Measurements from ENCODE around the gene CD58. TPM values are rescaled to one million over a fixed set of nuclear protein-coding genes. Genes with fewer than 3 reads are reported as not detected.
A peak's percentile ranks its signal among the peaks of the same experiment; 100 is the strongest.
"Not testable (repeated sequence)": the region's sequence is repeated elsewhere in the genome, so short reads cannot be mapped to it uniquely, and the experiment has no call there.

Gene CD58, protein sequence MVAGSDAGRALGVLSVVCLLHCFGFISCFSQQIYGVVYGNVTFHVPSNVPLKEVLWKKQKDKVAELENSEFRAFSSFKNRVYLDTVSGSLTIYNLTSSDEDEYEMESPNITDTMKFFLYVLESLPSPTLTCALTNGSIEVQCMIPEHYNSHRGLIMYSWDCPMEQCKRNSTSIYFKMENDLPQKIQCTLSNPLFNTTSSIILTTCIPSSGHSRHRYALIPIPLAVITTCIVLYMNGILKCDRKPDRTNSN
- 10 to 100 TPM; 14.3 to 32.4 (median 24.8) TPM for total RNA-seq

DNA sequence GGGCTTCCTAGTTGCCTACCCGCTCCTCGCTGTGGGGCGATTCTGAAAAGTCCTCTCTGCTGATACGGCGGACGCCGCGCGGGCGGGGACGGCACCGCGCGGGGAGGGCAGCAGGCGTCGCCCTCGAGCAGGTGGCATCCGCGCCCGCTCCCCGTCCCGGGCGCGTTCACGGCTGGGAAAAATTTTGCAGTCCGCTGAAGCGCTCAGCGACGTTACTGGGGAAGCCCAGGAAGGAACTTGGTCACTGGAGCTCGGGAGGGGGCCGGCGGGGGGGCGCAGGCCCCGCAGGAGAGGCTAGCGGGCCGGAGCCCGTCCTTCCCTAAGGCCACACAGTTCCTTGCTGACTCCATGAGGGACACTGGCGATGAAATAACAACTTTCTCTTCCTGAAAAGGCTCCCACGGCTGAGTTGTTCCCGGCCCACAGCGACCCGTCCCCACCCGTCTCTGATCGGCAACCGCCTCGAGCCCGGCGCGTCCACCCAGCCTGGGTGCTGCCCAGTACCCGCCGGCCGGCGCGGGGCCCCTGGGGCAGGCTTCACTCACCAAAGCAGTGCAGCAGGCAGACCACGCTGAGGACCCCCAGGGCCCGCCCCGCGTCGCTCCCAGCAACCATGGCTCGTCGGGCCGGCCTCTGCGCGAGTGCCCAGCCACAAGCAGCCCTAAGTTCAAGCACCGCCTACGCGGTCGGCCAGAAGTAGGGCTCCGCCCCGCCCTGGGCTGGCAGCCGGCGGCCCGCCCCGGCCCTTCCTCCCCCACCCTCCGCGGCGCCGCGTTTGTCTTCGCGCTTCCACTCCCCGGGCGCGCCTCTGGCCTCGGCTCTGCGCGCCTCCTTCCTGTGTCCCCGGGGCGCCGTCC, at the start of gene CD58:
CD58 (minus strand) TSS at position 669 of the 857 bp plus-strand sequence; CDS start at position 615, 54 bp downstream.
- no peak for TF ChIP-seq EP300 (IDR thresholded peaks at IDR 0.05)
- TF ChIP-seq POLR2AphosphoS5 (IDR thresholded peaks at IDR 0.05) = peak; percentile 80
- TF ChIP-seq, protein P1, sequence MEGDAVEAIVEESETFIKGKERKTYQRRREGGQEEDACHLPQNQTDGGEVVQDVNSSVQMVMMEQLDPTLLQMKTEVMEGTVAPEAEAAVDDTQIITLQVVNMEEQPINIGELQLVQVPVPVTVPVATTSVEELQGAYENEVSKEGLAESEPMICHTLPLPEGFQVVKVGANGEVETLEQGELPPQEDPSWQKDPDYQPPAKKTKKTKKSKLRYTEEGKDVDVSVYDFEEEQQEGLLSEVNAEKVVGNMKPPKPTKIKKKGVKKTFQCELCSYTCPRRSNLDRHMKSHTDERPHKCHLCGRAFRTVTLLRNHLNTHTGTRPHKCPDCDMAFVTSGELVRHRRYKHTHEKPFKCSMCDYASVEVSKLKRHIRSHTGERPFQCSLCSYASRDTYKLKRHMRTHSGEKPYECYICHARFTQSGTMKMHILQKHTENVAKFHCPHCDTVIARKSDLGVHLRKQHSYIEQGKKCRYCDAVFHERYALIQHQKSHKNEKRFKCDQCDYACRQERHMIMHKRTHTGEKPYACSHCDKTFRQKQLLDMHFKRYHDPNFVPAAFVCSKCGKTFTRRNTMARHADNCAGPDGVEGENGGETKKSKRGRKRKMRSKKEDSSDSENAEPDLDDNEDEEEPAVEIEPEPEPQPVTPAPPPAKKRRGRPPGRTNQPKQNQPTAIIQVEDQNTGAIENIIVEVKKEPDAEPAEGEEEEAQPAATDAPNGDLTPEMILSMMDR (IDR thresholded peaks at IDR 0.05) = peak; percentile 71 to 81 (median 76)
- TF ChIP-seq POLR2A (IDR thresholded peaks at IDR 0.05) = peak; percentile 75 to 83
- Histone ChIP-seq H3K4me3 (peak within 1 kb of the TSS; percentile 64 to 95), H3K27me3 (no peaks in the 10 kb centered on the region), H3K4me1 (peaks cover 0 to 38% (median 8%) of the 10 kb centered on the region in 3 donors), H3K27ac (peak within 1 kb of the TSS; percentile 87 to 99 (median 98)), H3K9me3 (no peaks in the 10 kb centered on the region), H3K36me3 (no peaks in the 10 kb centered on the region)
- 0 to 2% methylated on average over 1 to 21 of the region's 90 CpGs for WGBS, 2 donors (ENCODE audit: low coverage in 1 of 2)
- peak; percentile 94 for ATAC-seq

DNA sequence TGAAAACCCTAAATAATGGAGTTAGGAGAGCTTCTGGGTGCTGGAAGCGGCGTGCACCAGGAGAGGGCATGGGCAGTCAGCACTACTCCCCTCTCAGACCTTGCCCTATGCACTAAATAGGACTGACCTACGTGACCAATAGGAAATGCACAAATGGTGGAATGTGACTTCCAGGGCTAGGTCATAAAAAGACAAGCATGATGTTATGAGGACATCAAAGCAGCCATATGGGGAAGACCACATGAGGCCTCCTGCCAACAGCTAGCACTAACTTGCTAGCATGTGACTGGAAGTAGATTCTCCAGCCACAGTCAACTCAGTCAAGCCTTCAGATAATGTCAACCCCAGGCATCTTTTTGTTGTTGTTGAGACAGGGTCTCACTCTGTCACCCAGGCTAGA, 49.6 kb upstream of the CD58 start:
- WGBS, 2 donors (ENCODE audit: low coverage in 1 of 2) = no CpG with 5 or more reads among the region's 3 CpGs
- not testable (repeated sequence) for H3K27ac ChIP-seq, H3K4me1 ChIP-seq, H3K4me3 ChIP-seq, H3K36me3 ChIP-seq, H3K9me3 ChIP-seq, H3K27me3 ChIP-seq, ATAC-seq

DNA sequence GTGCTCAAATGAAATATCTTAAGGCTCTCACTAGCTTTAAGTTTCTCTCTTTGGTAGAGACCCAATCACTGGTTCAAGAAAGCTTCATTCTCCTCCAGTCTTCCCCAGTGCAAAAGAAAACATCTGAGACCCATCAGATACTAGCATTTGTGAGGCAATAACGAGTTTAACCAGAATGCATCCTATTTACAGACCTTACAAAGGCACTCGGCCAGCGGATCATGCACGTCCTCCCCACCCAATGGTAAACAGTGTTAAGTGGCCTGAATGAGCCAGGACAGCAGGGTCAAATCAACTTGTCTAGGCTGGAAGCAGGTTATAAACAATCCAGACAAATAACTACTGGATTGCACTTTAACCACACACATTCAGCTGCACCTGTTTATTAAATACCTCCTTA, 48.3 kb upstream of the CD58 start:
- H3K27me3 ChIP-seq, H3K36me3 ChIP-seq, H3K4me1 ChIP-seq, ATAC-seq, H3K4me3 ChIP-seq, H3K27ac ChIP-seq, H3K9me3 ChIP-seq: not testable (repeated sequence)
- 33 to 50% methylated on average over 1 to 4 of the region's 4 CpGs for WGBS, 2 donors (ENCODE audit: low coverage in 1 of 2)

DNA sequence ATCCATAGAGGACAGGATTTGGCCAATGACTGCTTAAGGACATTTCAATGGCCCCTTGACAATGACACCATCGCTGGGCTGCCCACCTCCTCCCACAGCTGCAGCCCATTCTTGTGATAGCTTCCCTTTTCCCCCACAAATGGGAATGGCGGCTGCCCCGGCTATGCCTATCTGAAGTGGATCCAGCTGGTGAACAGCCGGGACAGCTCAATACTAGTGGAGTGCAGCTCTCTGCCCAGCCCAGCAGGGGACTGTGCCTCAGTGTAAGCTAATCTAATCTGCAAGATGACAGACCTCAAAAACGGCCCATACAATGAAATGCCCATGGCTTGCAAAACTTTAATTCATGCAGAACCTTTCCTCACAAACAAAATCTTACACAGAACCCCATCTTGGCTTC, 47.0 kb upstream of the CD58 start:
- H3K27me3 ChIP-seq, ATAC-seq, H3K4me3 ChIP-seq, H3K36me3 ChIP-seq, H3K4me1 ChIP-seq, H3K27ac ChIP-seq, H3K9me3 ChIP-seq: not testable (repeated sequence)
- WGBS, 2 donors (ENCODE audit: low coverage in 1 of 2) = 83% methylated on average over 1 of the region's 5 CpGs; no CpG with 5 or more reads in 1 of the 2 donors

DNA sequence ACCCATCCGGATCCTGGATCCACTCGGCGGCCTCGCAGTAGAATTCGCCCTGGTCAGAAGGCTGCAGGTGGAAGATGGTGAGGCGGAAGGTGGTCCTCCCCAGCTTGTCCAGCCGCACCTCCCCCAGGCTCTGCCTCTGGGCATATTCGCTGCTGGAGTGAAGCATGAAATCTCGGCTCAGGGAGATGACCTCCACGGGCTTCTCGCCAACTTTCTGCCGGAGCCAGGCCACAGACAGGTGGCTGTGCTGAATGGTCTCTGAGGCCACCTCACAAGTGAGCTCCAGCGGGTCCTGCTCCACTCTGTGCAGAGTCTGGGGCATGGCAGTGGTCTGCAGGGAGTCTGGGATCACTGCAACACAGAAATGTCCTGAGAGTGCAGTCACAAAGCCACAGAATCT, 43.0 kb upstream of the CD58 start:
- H3K9me3 ChIP-seq, ATAC-seq, H3K4me3 ChIP-seq, H3K4me1 ChIP-seq, H3K27ac ChIP-seq, H3K27me3 ChIP-seq, H3K36me3 ChIP-seq: not testable (repeated sequence)
- no CpG with 5 or more reads among the region's 13 CpGs for WGBS, 2 donors (ENCODE audit: low coverage in 1 of 2)

DNA sequence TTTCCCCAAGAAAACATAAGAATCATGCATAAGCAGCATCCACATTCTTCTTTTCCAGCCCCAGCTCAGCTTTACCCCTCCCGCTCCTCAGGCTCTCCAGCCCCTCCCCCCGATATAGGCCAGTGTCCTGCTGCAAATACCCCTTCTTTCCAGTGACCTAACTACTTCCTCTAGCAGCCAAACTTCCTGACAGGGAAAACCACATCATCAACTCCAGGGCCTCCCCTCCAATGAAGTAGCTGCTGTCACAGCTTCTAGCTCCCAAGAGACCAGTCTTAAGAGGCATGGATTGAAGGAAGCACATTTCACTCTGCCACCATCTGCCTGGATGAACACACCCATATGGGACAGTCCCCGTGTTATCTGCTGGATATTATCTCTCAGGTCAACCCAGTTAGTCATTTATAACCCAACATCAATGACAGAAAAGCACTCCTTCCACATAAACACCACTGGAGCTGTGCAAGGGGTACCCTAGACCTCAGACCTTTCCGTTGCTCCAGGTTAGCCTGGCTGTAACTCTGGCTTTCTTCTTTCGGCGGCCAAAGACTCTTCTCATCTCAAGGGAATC, 39.1 kb upstream of the CD58 start:
- not testable (repeated sequence) for H3K36me3 ChIP-seq, H3K4me3 ChIP-seq, H3K4me1 ChIP-seq, H3K27me3 ChIP-seq, ATAC-seq, H3K9me3 ChIP-seq, H3K27ac ChIP-seq
- 83 to 93% methylated on average over 1 to 3 of the region's 6 CpGs for whole genome bisulfite sequencing, 2 donors (ENCODE audit: low coverage in 1 of 2)

DNA sequence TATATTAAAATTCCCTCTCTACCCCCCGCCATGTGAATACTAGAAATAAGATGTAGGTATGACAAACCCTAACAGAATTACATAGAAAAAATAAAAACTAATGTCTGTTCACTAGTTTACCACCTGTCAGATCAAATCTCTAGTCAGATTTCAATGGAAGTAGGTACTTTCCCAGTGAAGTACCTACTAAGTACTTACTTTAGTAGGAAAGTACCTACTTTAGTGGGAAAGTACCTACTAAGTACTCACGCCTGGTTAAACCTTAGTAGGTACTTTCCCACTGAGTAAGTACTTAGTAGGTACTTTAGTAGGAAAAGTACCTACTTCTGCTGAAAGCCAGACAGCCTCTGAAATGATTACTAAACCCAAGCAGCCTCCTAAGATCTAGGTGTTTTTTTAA, 38.0 kb upstream of the CD58 start:
- 73 to 90% methylated on average over 2 of the region's 2 CpGs for WGBS, 2 donors (ENCODE audit: low coverage in 1 of 2)
- H3K27me3 ChIP-seq, ATAC-seq, H3K36me3 ChIP-seq, H3K9me3 ChIP-seq, H3K4me1 ChIP-seq, H3K27ac ChIP-seq, H3K4me3 ChIP-seq: not testable (repeated sequence)

DNA sequence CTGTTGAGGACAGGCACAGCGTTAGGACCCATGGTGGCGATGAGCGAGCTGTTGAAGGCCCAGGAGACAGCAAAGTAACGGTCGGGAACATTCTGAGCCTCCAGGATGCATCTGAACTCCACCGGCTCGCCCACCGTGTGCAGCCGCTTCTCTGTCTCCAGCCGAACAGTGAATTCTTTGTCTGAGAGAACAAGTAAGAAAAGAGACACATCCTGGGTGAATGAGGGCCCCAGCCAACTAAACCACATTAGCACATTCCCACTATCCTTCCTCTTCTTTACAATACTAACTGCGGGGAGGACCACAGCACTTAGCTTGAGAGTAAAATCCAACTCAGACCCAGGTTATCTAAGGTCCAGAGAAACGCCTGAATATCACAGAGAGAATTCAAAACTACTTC, 37.3 kb upstream of the CD58 start:
- not testable (repeated sequence) for H3K27ac ChIP-seq, H3K9me3 ChIP-seq, H3K27me3 ChIP-seq, H3K4me3 ChIP-seq, H3K36me3 ChIP-seq, ATAC-seq, H3K4me1 ChIP-seq
- 79 to 96% methylated on average over 2 to 11 of the region's 12 CpGs for WGBS, 2 donors (ENCODE audit: low coverage in 1 of 2)

DNA sequence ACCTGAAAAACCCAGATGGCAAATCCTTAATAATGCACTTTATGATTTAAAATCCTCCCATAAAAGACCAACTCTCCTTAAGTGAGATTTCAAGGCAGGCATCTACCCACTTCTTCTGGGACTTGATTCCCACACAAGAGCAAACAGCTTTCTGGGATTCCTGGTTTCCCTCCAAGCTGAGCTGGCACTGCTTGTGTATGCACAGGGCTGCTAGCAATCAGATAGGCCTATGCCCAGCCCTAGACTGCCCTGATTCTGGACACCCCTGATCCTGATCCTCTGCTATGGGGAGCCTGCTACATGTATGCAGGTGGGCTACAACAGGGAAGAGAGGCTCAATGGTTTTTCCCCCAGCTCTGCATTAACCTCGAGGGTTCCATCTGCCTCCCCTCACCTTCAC, 36.6 kb upstream of the CD58 start:
- not testable (repeated sequence) for H3K4me1 ChIP-seq, ATAC-seq

DNA sequence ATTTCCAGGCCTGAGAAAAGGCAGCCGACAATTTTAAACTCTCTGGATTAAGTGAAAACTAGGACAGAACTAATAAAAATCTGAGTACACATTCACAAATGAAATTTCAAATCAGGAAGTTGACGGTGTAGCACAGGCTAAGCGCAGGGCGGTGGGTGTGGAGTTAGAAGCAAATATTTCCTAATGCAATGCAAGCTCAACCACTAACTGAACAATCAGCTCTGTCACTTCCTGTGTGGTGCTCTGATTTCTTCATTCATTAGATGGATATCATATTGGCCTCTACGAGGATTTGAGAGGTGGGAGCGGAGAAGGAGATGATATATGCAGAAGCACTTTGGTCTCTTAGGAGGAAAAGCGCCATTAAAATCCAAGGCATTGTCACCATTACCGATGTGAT, 35.2 kb upstream of the CD58 start:
- H3K27ac ChIP-seq, H3K4me1 ChIP-seq, H3K36me3 ChIP-seq, H3K27me3 ChIP-seq, H3K4me3 ChIP-seq, H3K9me3 ChIP-seq: not testable (repeated sequence)
- 81 to 97% methylated on average over 6 of the region's 8 CpGs for WGBS, 2 donors (ENCODE audit: low coverage in 1 of 2)
- ATAC-seq = peak; percentile 46

More for the DNA sequence above, 36.6 kb upstream of the CD58 start:
- H3K4me3 ChIP-seq, H3K9me3 ChIP-seq, H3K27me3 ChIP-seq, H3K27ac ChIP-seq, H3K36me3 ChIP-seq: not testable (repeated sequence)
- WGBS, 2 donors (ENCODE audit: low coverage in 1 of 2) = 100% methylated on average over 1 of the region's 1 CpG
